Measurements from ENCODE around the gene ARL5C.
"Not testable (repeated sequence)": the region's sequence is repeated elsewhere in the genome, so short reads cannot be mapped to it uniquely, and the experiment has no call there.

The ARL5C gene

GRCh38 chr17:39121919-39122318 is 44.0 kb downstream of the ARL5C start:
- not testable (repeated sequence) for H3K27ac ChIP-seq, H3K4me3 ChIP-seq

DNA sequence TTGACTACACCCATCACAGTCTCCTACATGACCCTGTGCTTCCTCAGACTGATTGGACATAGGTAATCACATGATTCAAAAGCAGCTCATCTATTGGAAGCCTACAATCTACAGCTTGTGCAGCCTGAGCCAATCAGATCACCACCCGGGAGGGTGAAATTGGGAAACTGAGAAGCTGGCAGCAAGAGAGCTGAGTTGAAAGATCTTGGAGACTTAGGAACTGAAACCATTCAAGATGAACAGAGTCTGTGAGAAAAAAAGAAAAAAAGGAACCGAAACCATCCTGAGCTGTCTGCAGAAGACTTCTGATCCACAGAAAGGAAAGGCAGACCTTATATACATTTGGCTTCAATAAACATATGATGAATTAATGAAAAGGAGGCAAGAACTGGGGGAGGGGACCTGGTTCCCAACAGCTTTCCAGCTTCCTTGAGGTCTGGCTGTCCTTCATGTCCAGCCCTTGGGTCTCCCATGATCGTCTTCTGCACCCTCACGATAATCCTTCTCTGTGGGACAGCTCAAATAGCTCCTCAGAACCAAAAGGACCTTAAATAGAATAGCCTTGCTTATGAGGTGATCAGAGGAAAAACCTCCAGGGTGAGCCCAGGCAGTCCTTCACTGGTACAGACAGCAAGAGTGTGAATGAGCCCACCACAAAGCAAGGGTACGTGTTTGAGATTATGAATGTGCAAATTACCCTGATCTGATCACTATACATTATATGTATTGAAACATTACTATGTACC is 47.1 kb downstream of the ARL5C start:
- peak overlapping the region in 2 of 21 experiments; percentile 6 to 39 for H3K27ac ChIP-seq

DNA sequence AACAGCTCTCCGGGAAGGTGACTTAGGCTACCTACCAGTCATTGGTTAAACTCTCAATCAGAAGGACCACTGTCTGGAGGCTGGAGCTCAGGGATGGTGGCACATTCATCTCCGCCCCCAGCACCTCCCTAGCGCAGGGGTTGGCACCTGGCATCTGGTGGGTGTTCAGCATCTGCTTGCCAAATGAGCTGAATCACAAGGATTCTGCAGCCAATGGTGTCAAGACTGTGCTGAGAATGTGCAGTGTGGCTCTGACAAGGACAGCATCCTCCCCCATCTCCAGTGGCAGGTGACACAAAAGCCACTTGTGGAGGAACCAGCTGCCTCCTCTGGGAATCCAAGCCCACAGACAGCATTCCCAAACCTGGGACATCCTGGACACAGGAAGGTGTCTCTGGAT is 49.7 kb downstream of the ARL5C start:
- Histone ChIP-seq H3K27ac (no peak overlapping the region), H3K4me3 (no peak overlapping the region)

More for the DNA sequence above, 47.1 kb downstream of the ARL5C start:
- no peak overlapping the region for H3K4me3 ChIP-seq

DNA sequence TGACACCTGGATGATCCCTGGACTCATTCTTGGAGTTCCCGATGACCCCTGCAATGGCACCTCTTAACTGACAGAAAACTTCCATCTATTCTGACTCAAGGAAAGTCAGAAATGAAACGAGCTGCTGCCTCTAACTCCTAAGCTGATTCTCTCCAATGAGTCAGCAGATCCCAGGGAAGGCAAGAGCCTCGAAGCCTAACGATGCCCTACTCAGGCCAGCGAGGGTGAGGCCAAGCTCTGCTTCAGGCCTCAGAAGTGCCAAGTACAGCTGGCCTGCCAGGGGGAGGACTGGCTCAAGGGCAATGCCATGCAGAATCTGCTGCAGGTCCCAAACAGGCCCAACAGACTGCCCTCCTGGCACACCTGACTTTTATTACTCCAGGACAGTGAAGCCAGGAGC is 50.8 kb downstream of the ARL5C start:
- Histone ChIP-seq H3K27ac (peak overlapping the region in 14 of 21 experiments; percentile 6 to 75 (median 50)), H3K4me3 (no peak overlapping the region)

DNA sequence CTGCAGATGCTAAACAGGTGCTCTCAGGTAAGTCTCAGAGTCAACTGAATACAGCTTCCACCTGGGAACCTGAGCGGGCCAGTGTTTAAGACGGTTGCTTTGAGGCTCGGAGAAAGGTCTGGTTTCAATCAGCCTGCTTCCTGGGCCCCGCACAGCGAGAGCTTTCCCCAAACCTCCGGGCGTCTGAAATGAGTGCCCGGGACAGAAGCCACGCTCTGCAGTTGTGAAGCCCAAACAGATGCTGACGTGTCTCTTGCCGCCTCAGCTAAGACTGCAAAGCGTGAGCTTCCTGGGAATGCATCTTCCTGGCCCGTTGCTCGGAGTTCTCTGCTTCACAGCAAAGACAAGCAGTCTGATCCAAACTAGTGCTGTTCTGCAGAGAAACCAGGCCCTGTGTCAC is 51.2 kb downstream of the ARL5C start:
- H3K27ac ChIP-seq: peak overlapping the region in 12 of 21 experiments; percentile 30 to 75 (median 53)
- no peak overlapping the region for H3K4me3 ChIP-seq

GRCh38 chr17:39113871-39114270 is 52.1 kb downstream of the ARL5C start:
- Histone ChIP-seq H3K4me3 (no peak overlapping the region), H3K27ac (no peak overlapping the region)

DNA sequence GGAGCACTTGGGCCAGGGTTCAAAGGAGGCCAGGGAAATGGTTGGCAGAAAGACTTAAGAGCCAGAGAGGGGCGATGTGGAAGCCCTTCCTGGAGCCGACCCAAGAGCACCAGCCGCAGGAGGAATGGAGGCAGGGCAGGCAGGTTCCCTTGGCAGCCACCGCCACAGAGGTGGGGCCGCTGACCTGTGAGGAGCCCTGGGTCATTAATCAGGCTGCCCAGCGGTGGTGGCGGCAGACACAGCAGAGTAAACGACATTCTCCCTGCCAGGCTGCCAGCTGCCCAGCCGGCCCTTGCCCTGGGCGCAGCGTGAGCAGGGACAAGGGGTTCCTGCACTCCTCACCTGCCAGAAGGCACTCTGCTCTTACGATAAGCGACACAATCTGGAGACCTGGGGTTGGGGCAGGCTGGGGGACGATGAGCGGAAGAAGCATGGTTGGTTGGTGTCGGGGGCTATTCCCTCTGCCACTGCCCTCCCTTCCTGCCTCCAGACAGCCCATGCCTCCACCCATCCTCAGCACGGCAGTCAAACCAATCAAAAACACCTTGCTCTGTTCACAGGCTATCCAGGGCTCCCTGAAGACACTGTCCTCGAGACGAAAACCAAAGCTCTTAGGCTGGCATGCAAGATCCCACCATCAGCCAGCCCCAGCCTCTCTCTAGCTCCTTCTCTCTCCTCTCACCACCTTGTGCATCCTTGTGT is 55.4 kb downstream of the ARL5C start:
- Histone ChIP-seq H3K4me3 (no peak overlapping the region), H3K27ac (no peak overlapping the region)

DNA sequence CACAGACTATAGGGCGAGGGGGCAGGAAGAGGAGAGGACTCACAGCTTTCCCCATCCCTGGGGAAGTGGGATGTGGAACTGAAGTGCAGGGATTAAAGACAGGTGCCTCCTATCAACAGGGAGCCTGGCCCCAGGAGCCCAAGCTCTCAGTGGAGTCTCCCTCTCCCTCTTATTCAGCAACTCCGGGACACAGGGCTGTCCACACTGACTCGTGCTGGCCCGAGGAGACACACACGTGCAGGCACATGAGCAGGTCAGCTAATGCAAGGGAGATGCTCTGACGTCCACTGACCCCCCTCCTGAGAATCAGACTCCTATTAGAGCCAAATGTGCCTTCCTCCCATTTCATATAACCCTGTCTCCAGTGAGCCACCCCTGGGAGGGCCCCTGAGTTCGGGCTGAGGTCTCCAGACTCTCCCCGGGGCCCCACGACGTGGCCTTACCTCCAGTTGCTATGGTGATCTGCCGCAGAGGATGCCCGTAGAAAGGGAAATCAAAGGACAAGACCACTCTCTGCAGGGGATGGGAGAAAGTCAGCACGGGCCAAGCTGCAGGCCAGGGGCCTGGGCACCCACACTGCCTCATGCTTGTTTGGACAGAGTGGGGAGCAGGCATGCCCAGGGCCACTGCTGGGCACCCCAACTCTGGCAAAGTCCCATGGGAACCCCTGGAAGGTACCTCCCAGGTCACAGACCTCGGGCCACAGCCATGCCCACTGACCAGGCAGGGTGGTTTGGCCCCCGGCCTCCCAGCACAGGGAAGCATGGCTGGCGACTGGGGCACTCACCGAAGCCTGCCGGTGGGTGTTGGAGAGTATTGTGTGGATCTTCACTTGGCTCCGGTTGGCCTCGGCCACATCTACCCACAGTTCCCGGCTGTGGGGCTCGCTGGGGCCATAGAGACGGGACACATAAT is 57.2 kb downstream of the ARL5C start:
- no peak overlapping the region for H3K27ac ChIP-seq
- no peak overlapping the region for H3K4me3 ChIP-seq

DNA sequence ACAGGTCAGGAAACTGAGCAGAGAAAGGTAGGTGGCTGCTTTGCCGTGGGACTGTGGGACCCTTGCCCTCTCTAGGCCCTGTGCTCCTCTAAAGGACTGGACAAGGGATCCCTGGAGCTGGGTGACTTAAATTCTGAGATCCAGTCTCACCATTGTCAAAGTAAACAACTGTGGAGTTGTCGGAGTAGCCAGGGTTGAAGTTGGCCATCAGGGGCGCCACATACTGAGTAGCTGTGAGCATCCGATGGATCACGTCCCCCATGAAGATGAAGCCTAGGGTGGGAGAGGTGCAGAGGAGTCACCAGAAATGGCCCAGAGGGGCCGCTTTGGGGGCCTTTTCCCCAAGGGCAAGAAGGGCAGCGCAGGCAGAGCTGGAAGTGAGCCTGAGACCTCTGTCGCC is 58.0 kb downstream of the ARL5C start:
- Histone ChIP-seq H3K27ac (no peak overlapping the region), H3K4me3 (no peak overlapping the region)

- no peak overlapping the region for H3K4me3 ChIP-seq
- no peak overlapping the region for H3K27ac ChIP-seq
These were observed 58.8 kb downstream of the ARL5C start for GRCh38 chr17:39107155-39107554.
